Vagina (tissue), 2 donors: Measurements from ENCODE around the gene COL5A2. TPM values are rescaled to one million over a fixed set of nuclear protein-coding genes. Genes with fewer than 3 reads are reported as not detected.

Source experiments
- DNase-seq, 2 donors: peaks; one replicate each; pipeline ENCODE4 v3.0.0-alpha.2; 2017; ENCODE audit errors: extremely low spot score in 2 of 2
- H3K27ac ChIP-seq: fragments of 200-600 bp; sonication (generic); one replicate; pipeline ENCODE4 v1.5.1; 2019
- H3K27me3 ChIP-seq: fragments of 200-600 bp; sonication (generic); one replicate; pipeline ENCODE4 v1.5.1; 2019
- H3K36me3 ChIP-seq, 2 donors: fragments of 200-600 bp; sonication (generic); one replicate each; pipeline ENCODE4 v1.5.1; 2017 to 2019
- H3K4me1 ChIP-seq: fragments of 200-600 bp; sonication (generic); one replicate; pipeline ENCODE4 v1.5.1; 2019
- H3K4me3 ChIP-seq, 2 donors: fragments of 200-600 bp; sonication (generic); 1 replicate in 1 of 2; 2 replicates in 1 of 2; pipeline ENCODE4 v1.5.1; 2016 to 2019
- H3K9me3 ChIP-seq: fragments of 200-600 bp; sonication (generic); one replicate; pipeline ENCODE4 v1.5.1; 2019
- POLR2A ChIP-seq, 2 donors: fragments of 450-650 bp; IDR thresholded peaks; one replicate each; pipeline ENCODE4 v1.6.1; 2017; ENCODE audit warnings: antibody characterized with exemption in 2 of 2, mild to moderate bottlenecking in 2 of 2, moderate library complexity in 2 of 2
- POLR2AphosphoS5 ChIP-seq, 2 donors: sonication (generic); formaldehyde crosslinking; IDR thresholded peaks; one replicate each; pipeline ENCODE4 v1.9.0; 2017; ENCODE audit warnings: antibody characterized with exemption in 2 of 2, mild to moderate bottlenecking in 2 of 2, low read depth in 1 of 2; ENCODE audit not compliant: insufficient read depth in 1 of 2
- intact Hi-C: fragments of 100-400 bp; cut with DNase I; formaldehyde crosslinking; loops from one replicate; pipeline ENCODE4 v1.15.1; 2023
- total RNA-seq: library from RNA; depleted of rRNA; stranded (reverse); fragments of >200 nt; gene quantifications from one replicate; pipeline ENCODE4 v1.2.3, GENCODE V29; 2016
- TF ChIP-seq, protein P1 (sequence below), 3 experiments: fragments of 450-650 bp in 2 of 3; fragments of 200-600 bp in 1 of 3; sonication (generic) in 1 of 3; IDR thresholded peaks; one replicate each; pipeline ENCODE4 v1.5.1; 2017 to 2019; ENCODE audit warnings: antibody characterized with exemption in 3 of 3, mild to moderate bottlenecking in 2 of 3, moderate library complexity in 2 of 3

COL5A2 gene
- total RNA-seq, 1 donor from 2014 or later = 33.1 TPM

DNA sequence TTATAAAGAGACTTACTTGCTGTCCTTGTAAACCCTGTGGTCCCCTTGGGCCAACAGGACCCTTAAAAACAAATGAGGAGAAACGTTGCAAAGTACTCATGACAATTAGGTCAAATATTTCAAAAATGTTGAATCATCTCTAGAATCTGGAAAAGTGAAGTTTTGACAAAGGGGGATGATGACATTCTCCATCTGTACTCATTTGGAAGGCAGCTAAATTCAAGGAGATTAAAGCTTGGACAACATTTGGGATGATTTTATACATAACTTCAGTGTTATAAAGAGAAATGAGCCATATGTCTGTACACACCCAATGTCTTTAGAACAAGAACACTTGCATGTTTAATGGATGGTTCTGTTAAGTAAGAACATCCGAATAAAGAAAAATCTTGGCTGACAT lies 92.9 kb downstream of the COL5A2 start:
- H3K27ac ChIP-seq = peak overlapping the region; percentile 9
- no peak for TF ChIP-seq POLR2AphosphoS5 (IDR thresholded peaks at IDR 0.05; ENCODE audit: insufficient read depth in 1 of 2, low read depth in 1 of 2)
- TF ChIP-seq, protein P1, sequence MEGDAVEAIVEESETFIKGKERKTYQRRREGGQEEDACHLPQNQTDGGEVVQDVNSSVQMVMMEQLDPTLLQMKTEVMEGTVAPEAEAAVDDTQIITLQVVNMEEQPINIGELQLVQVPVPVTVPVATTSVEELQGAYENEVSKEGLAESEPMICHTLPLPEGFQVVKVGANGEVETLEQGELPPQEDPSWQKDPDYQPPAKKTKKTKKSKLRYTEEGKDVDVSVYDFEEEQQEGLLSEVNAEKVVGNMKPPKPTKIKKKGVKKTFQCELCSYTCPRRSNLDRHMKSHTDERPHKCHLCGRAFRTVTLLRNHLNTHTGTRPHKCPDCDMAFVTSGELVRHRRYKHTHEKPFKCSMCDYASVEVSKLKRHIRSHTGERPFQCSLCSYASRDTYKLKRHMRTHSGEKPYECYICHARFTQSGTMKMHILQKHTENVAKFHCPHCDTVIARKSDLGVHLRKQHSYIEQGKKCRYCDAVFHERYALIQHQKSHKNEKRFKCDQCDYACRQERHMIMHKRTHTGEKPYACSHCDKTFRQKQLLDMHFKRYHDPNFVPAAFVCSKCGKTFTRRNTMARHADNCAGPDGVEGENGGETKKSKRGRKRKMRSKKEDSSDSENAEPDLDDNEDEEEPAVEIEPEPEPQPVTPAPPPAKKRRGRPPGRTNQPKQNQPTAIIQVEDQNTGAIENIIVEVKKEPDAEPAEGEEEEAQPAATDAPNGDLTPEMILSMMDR (IDR thresholded peaks at IDR 0.05) = no peak
- no peak for TF ChIP-seq POLR2A (IDR thresholded peaks at IDR 0.05)
- H3K36me3 ChIP-seq = peaks cover 0 to 6% of the 10 kb centered on the region in 2 donors

DNA sequence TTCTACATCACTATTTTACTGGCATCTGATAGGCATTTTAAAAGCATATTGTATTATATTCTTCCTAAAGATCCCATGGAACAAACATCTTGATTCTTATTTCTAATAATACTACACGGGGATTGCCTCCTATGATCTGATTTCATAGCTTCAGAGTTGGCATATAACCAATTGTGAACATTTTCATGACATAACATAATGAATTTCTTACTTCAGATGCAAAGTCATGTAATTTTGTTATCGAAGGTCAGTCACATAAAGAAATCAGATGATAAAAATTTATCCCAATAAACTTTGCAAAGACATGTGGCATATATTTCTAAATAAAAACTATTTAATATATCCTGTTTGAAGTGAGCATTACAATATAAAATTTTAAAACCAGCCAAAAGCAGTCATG lies 93.3 kb downstream of the COL5A2 start:
- Histone ChIP-seq H3K4me1 (peaks cover 23% of the 10 kb centered on the region), H3K36me3 (peaks cover 0 to 6% of the 10 kb centered on the region in 2 donors), H3K27ac (peak overlapping the region; percentile 9), H3K9me3 (no peaks in the 10 kb centered on the region), H3K4me3 (no peak overlapping the region), H3K27me3 (no peaks in the 10 kb centered on the region)
- intact Hi-C loops = no loop called here
- no peak for DNase-seq
- TF ChIP-seq POLR2AphosphoS5 (IDR thresholded peaks at IDR 0.05; ENCODE audit: insufficient read depth in 1 of 2, low read depth in 1 of 2) (no peak), POLR2A (IDR thresholded peaks at IDR 0.05) (no peak)
- TF ChIP-seq, protein P1 (IDR thresholded peaks at IDR 0.05) = no peak

More for the DNA sequence above, 92.9 kb downstream of the COL5A2 start:
- Histone ChIP-seq H3K9me3 (no peaks in the 10 kb centered on the region), H3K27me3 (no peaks in the 10 kb centered on the region), H3K4me3 (no peak overlapping the region), H3K4me1 (peaks cover 23% of the 10 kb centered on the region)
- intact Hi-C loops = no loop called here
- no peak for DNase-seq

DNA sequence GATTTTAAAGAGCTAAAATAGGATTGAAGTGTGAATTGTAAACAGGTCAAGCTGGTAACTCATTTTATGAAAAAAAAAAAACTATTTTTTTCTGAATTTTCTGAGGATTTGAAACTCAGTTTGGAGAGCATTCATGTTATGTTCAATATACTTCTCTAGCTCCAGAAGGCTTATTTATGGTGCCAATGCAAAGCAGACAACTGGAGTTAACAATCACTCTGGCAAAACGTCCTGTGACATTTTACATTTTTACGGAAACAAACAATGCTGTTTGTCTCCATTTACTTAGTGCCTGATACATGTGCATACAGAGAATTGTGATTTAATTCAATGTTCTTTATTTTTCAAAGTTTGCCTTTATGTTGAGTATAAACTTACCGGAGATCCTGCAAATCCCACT lies 96.0 kb downstream of the COL5A2 start:
- intact Hi-C loops = no loop called here
- Histone ChIP-seq H3K4me1 (peaks cover 23% of the 10 kb centered on the region), H3K27me3 (no peaks in the 10 kb centered on the region), H3K36me3 (peaks cover 0 to 6% of the 10 kb centered on the region in 2 donors), H3K27ac (peak overlapping the region; percentile 51), H3K9me3 (no peaks in the 10 kb centered on the region), H3K4me3 (no peak overlapping the region)
- no peak for DNase-seq
- TF ChIP-seq, protein P1 (IDR thresholded peaks at IDR 0.05) = no peak
- TF ChIP-seq POLR2AphosphoS5 (IDR thresholded peaks at IDR 0.05; ENCODE audit: insufficient read depth in 1 of 2, low read depth in 1 of 2) = no peak
- TF ChIP-seq POLR2A (IDR thresholded peaks at IDR 0.05) = no peak

DNA sequence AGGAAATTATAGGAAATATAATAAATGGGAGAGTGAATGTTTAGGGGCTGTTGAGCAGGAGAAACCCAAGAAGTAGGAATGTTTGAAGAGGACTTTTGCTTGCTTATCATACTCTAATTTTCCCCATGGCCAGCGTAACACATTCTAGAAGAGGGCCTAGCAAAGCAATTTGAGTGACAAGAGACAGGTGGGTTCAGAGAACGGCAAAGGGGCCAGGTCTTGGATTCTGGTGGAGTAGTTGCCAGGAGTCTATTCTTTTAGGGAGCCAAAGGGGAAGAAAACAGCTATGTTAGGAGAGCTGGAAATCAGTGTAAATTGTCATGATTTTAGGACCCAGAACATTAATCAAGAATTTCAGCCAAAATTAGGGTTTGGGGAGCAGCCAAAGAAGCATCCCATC lies 96.5 kb downstream of the COL5A2 start:
- peak overlapping the region; percentile 51 for H3K27ac ChIP-seq
- intact Hi-C loops = no loop called here
- no peak for TF ChIP-seq POLR2AphosphoS5 (IDR thresholded peaks at IDR 0.05; ENCODE audit: insufficient read depth in 1 of 2, low read depth in 1 of 2)
- TF ChIP-seq, protein P1 (IDR thresholded peaks at IDR 0.05) = no peak
- TF ChIP-seq POLR2A (IDR thresholded peaks at IDR 0.05) = no peak
- H3K4me1 ChIP-seq = peaks cover 23% of the 10 kb centered on the region
- H3K36me3 ChIP-seq = peaks cover 0 to 6% of the 10 kb centered on the region in 2 donors
- no peak for DNase-seq
- no peaks in the 10 kb centered on the region for H3K9me3 ChIP-seq
- H3K27me3 ChIP-seq = no peaks in the 10 kb centered on the region
- no peak overlapping the region for H3K4me3 ChIP-seq

DNA sequence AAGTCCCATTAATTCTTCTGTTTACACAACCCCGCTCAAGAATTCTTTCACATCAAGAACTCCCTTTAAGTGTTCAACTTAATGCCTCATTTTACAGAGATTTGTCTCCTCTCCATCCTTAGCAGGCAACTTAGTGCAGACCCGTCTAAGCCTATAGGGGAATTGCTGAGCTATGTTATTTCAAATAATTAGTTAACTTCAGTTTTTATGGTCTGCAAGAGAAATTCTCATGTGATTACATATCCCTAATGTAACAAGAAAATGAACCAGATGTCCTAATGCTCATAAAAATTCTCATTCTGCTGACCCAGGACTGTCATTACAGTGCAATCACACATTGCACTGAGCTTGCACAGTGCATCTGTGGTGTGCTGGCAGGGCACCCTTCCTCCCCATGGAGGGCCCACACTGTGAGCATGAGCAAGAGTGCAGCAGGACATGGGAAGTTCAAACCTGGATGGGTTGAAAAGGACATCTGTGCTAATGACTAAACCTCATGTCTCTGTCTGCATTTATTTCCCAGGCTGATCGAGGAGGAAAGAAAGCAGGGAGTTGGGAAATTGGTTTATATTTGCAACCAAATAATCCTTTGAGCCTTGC lies 97.1 kb downstream of the COL5A2 start:
- TF ChIP-seq POLR2A (IDR thresholded peaks at IDR 0.05) = no peak
- TF ChIP-seq, protein P1 (IDR thresholded peaks at IDR 0.05) = no peak
- no peak for TF ChIP-seq POLR2AphosphoS5 (IDR thresholded peaks at IDR 0.05; ENCODE audit: insufficient read depth in 1 of 2, low read depth in 1 of 2)
- peak overlapping the region; percentile 51 for H3K27ac ChIP-seq
- H3K4me1 ChIP-seq = peaks cover 23% of the 10 kb centered on the region
- intact Hi-C loops = no loop called here
- no peak overlapping the region for H3K4me3 ChIP-seq
- DNase-seq = no peak
- no peaks in the 10 kb centered on the region for H3K27me3 ChIP-seq
- no peaks in the 10 kb centered on the region for H3K9me3 ChIP-seq
- peaks cover 0 to 6% of the 10 kb centered on the region in 2 donors for H3K36me3 ChIP-seq
